Mesendoderm (in vitro differentiated cells): Measurements from ENCODE around the gene PLAAT3.
"Not testable (repeated sequence)": the region's sequence is repeated elsewhere in the genome, so short reads cannot be mapped to it uniquely, and the experiment has no call there.

Source experiments
- DNase-seq: peaks from one replicate; pipeline ENCODE4 v3.0.0; 2013
- H2AK5ac ChIP-seq: 2 replicates; pipeline ENCODE4 v1.6.1; 2013; ENCODE audit warnings: low read length, inconsistent platforms
- H2BK120ac ChIP-seq: 2 replicates; pipeline ENCODE4 v1.6.1; 2013; ENCODE audit warnings: low read depth, mild to moderate bottlenecking, low read length, moderate library complexity, mixed read lengths
- H2BK15ac ChIP-seq: replicated peaks from 2 replicates; pipeline ENCODE4 v1.6.1; 2013; ENCODE audit warnings: low read depth, mild to moderate bottlenecking, moderate library complexity
- H2BK5ac ChIP-seq: 2 replicates; pipeline ENCODE4 v1.6.1; 2013; ENCODE audit warnings: low read length, inconsistent platforms
- H3K18ac ChIP-seq: 2 replicates; pipeline ENCODE4 v1.6.1; 2013; ENCODE audit warnings: mild to moderate bottlenecking, low read length, mixed read lengths
- H3K23ac ChIP-seq: one replicate; pipeline ENCODE4 v1.6.1; 2013; ENCODE audit warnings: low read length
- H3K27ac ChIP-seq: 2 replicates; pipeline ENCODE4 v1.5.1; 2013; ENCODE audit warnings: low read depth, mild to moderate bottlenecking, inconsistent platforms, low read length, moderate library complexity
- H3K27me3 ChIP-seq: 2 replicates; pipeline ENCODE4 v1.6.1; 2013; ENCODE audit warnings: low read length, control low read depth, mild to moderate bottlenecking, inconsistent platforms; ENCODE audit not compliant: insufficient read depth, poor library complexity
- H3K36me3 ChIP-seq: 2 replicates; pipeline ENCODE4 v1.6.1; 2013; ENCODE audit warnings: low read length, inconsistent platforms; ENCODE audit not compliant: control insufficient read depth, insufficient read depth
- H3K4ac ChIP-seq: one replicate; pipeline ENCODE4 v1.6.1; 2013; ENCODE audit warnings: low read depth, mild to moderate bottlenecking, low read length, moderate library complexity
- H3K4me1 ChIP-seq: 2 replicates; pipeline ENCODE4 v1.6.1; 2013; ENCODE audit warnings: low read depth, low read length, inconsistent platforms; ENCODE audit not compliant: control insufficient read depth
- H3K4me2 ChIP-seq: 2 replicates; pipeline ENCODE4 v1.6.1; 2013; ENCODE audit warnings: low read length
- H3K4me3 ChIP-seq: 2 replicates; pipeline ENCODE4 v1.5.1; 2013; ENCODE audit warnings: mild to moderate bottlenecking, low read length
- H3K56ac ChIP-seq: one replicate; pipeline ENCODE4 v1.6.1; 2013; ENCODE audit warnings: low read length
- H3K79me1 ChIP-seq: 2 replicates; pipeline ENCODE4 v1.6.1; 2013; ENCODE audit warnings: low read length, inconsistent platforms
- H3K79me2 ChIP-seq: 2 replicates; pipeline ENCODE4 v1.6.1; 2013; ENCODE audit warnings: mild to moderate bottlenecking, low read length; ENCODE audit not compliant: control insufficient read depth, insufficient read depth
- H3K9ac ChIP-seq: 2 replicates; pipeline ENCODE4 v1.6.1; 2013; ENCODE audit warnings: low read length, inconsistent platforms
- H4K5ac ChIP-seq: one replicate; pipeline ENCODE4 v1.6.1; 2013; ENCODE audit warnings: low read length
- H4K8ac ChIP-seq: one replicate; pipeline ENCODE4 v1.6.1; 2013; ENCODE audit warnings: low read depth, mild to moderate bottlenecking, control low read depth, low read length, moderate library complexity
- WGBS: extraction: QIAGEN DNeasy Blood & Tissue Kit; methylation state at CpG from one replicate; pipeline ENCODE4 v1.1.7; 2013; ENCODE audit warnings: low lambda C conversion rate, missing lambda C conversion rate; ENCODE audit not compliant: insufficient coverage; ENCODE audit errors: extremely low coverage; 5-methylcytosine and 5-hydroxymethylcytosine counted together

PLAAT3 gene

DNA sequence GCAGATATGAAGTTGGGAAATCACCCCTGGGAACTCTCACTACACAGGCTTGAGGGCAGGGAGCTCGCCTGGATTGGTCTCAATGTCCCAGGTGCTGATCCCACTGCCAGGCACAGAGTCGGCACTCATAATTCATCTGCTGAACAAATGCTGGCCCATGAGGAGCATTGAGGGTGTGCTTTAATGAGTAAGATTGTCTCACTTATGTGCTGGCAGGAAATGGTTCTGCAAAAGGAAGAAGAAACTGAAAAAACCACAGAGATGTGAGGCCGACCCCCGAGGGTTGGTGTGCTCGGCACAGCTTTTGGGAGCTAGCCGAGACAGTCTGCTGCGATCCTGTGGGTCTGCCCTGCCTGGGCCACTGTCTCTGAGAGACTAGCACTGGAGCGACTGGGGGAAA lies 60.5 kb downstream of the PLAAT3 start:
- no peak overlapping the region for H3K4me2 ChIP-seq
- H4K8ac ChIP-seq: no peak overlapping the region
- H3K79me2 ChIP-seq: no peaks in the 10 kb centered on the region
- no peaks in the 10 kb centered on the region for H3K27me3 ChIP-seq
- no peak overlapping the region for H4K5ac ChIP-seq
- H3K4ac ChIP-seq: no peak overlapping the region
- no peak overlapping the region for H2AK5ac ChIP-seq
- no peak overlapping the region for H3K4me3 ChIP-seq
- no peak overlapping the region for H3K56ac ChIP-seq
- H3K36me3 ChIP-seq: no peaks in the 10 kb centered on the region
- WGBS: no CpG with 5 or more reads among the region's 8 CpGs
- no peaks in the 10 kb centered on the region for H3K79me1 ChIP-seq
- no peak overlapping the region for H2BK15ac ChIP-seq
- no peak overlapping the region for H3K9ac ChIP-seq
- no peaks in the 10 kb centered on the region for H3K4me1 ChIP-seq
- H2BK120ac ChIP-seq: no peak overlapping the region
- H2BK5ac ChIP-seq: no peak overlapping the region
- H3K18ac ChIP-seq: no peak overlapping the region
- no peak for DNase-seq
- H3K23ac ChIP-seq: no peak overlapping the region
- H3K27ac ChIP-seq: no peak overlapping the region

DNA sequence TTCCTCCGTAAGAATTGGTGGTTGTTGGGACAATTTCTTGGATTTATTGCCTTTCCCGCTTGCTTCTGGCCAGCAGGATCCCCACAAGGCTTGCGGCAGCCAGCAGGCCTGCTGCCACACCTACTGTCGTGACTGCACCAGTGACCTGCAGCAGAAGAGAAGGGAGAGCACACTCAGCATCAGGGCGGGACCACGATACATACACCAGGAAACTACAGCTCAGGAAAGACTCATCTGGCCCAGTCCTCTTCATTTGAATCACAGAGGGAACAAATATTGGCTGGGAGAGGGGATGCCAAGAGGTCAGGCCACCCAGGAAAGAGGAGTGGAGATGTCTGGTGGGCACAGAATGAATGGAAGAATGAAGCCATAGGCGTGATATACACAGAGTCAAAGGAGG lies 61.3 kb downstream of the PLAAT3 start:
- H3K9ac ChIP-seq: no peak overlapping the region

DNA sequence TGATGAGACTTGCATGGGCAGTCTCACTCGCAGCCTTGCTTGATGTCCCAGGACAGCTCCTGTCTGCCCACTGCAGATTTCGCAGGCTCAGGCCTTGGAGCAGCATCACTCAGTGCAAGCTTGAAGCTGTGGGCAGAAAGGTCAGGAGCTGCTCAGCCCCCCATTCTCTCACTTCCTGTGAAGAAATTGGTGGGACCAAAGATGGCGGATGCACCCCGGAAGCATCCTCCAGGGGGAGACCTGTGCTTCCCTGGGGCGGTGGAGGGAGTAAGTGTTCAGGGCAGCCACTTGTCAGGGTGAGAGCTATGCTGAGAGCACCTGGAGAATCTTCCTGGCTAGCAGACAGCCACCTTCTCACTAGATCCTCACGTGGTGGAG lies 62.4 kb downstream of the PLAAT3 start:
- DNase-seq: no peak
- Histone ChIP-seq H3K4me3 (no peak overlapping the region), H3K4ac (no peak overlapping the region), H3K18ac (no peak overlapping the region), H3K9ac (no peak overlapping the region), H3K23ac (no peak overlapping the region), H3K4me2 (no peak overlapping the region), H3K36me3 (no peaks in the 10 kb centered on the region), H2BK120ac (no peak overlapping the region), H3K27ac (no peak overlapping the region), H3K56ac (no peak overlapping the region), H2BK15ac (no peak overlapping the region), H2BK5ac (no peak overlapping the region), H4K8ac (no peak overlapping the region), H2AK5ac (no peak overlapping the region), H3K27me3 (no peaks in the 10 kb centered on the region), H4K5ac (no peak overlapping the region), H3K79me2 (no peaks in the 10 kb centered on the region), H3K79me1 (no peaks in the 10 kb centered on the region), H3K4me1 (no peaks in the 10 kb centered on the region)
- no CpG with 5 or more reads among the region's 6 CpGs for WGBS

More for the DNA sequence above, 61.3 kb downstream of the PLAAT3 start:
- Histone ChIP-seq H3K79me2 (no peaks in the 10 kb centered on the region), H2BK15ac (no peak overlapping the region), H3K79me1 (no peaks in the 10 kb centered on the region), H4K5ac (no peak overlapping the region), H2BK5ac (no peak overlapping the region), H3K23ac (no peak overlapping the region), H3K18ac (no peak overlapping the region), H3K4me2 (no peak overlapping the region), H3K4me3 (no peak overlapping the region), H3K36me3 (no peaks in the 10 kb centered on the region), H2AK5ac (no peak overlapping the region), H3K4me1 (no peaks in the 10 kb centered on the region), H3K27ac (no peak overlapping the region), H2BK120ac (no peak overlapping the region), H3K27me3 (no peaks in the 10 kb centered on the region), H3K56ac (no peak overlapping the region), H3K4ac (no peak overlapping the region), H4K8ac (no peak overlapping the region)
- no peak for DNase-seq
- WGBS: no CpG with 5 or more reads among the region's 7 CpGs

DNA sequence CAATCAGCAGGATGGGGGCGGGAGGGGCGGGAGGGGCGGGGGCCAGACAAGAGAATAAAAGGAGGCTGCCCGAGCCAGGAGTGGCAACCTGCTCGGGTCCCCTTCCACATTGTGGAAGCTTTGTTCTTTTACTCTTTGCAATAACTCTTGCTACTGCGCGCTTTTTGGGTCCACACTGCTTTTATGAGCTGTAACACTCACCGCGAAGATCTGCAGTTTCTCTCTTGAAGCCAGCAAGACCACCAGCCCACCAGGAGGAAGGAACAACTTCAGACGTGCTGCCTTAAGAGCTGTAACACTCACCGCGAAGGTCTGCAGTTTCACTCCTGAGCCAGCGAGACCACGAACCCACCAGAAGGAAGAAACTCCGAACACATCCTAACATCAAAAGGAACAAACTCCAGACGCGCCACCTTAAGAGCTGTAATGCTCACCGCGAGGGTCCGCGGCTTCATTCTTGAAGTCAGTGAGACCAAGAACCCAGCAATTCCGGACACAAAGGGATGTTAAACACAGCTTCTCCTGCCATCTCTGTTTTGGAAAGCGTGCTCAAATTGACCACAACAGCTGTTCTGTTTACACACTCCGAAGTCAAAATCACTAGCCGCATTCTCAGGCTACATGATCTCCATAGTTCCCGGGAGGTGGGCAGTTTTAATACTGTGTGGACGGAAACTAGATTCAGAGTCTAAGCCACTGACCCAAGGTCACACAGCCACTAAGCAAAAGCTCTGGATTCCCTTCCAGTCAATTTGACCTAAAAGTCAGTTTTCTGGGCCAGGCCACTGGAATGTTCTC lies 62.9 kb downstream of the PLAAT3 start:
- Histone ChIP-seq H4K8ac (no peak overlapping the region), H3K4me1 (no peaks in the 10 kb centered on the region), H3K27ac (no peak overlapping the region), H3K79me1 (no peaks in the 10 kb centered on the region), H3K79me2 (no peaks in the 10 kb centered on the region), H2BK120ac (no peak overlapping the region), H3K4me3 (no peak overlapping the region), H4K5ac (no peak overlapping the region), H3K18ac (no peak overlapping the region), H2AK5ac (no peak overlapping the region), H3K23ac (no peak overlapping the region), H2BK15ac (no peak overlapping the region), H3K27me3 (no peaks in the 10 kb centered on the region), H3K4ac (no peak overlapping the region), H3K36me3 (no peaks in the 10 kb centered on the region), H3K9ac (no peak overlapping the region), H3K56ac (no peak overlapping the region), H2BK5ac (no peak overlapping the region), H3K4me2 (no peak overlapping the region)
- DNase-seq: no peak
- no CpG with 5 or more reads among the region's 27 CpGs for WGBS

DNA sequence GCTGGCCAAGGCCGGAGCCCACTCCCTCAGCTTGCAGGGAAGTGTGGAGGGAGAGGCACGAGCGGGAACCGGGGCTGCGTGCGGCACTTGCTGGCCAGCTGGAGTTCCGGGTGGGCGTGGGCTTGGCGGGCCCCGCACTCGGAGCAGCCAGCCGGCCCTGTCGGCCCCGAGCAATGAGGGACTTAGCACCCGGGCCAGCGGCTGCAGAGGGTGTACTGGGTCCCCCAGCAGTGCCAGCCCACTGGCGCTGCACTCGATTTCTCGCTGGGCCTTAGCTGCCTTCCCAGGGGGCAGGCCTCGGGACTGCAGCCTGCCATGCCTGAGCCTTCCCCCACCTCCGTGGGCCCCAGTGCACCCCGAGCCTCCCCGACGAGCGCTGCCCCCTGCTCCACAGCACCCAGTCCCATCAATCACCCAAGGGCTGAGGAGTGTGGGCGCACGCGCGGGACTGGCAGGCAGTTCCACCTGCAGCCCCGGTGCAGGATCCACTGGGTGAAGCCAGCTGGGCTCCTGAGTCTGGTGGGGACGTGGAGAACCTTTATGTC lies 64.0 kb downstream of the PLAAT3 start:
- not testable (repeated sequence) for H3K18ac ChIP-seq, H3K36me3 ChIP-seq, H3K79me1 ChIP-seq, H3K4me1 ChIP-seq, H4K8ac ChIP-seq, H2BK15ac ChIP-seq, H3K4me2 ChIP-seq, H2BK5ac ChIP-seq, H3K27me3 ChIP-seq, H3K23ac ChIP-seq, H3K79me2 ChIP-seq, H3K4me3 ChIP-seq, H3K4ac ChIP-seq, DNase-seq, H2AK5ac ChIP-seq, H3K27ac ChIP-seq, H3K9ac ChIP-seq, H3K56ac ChIP-seq, H2BK120ac ChIP-seq, H4K5ac ChIP-seq
- no CpG with 5 or more reads among the region's 31 CpGs for WGBS

DNA sequence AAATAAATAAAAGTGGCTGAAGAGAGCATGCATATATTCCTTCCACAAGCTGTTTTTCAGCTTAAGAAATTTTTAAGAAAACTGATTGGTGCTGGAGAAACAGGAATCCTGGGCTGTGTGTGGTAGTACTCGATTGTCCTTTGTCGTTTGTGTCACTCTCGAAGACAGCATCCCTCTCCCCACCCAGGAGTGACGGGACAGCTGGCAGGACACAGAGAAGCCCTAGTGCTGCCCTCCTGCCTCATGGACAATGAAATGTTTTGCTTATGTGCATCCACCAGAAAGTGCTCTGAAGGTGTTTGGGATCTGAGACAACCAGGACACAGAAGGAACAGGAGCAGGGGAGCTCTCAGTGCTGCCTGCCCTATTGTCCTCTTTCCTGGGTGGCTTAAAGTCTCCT lies 64.8 kb downstream of the PLAAT3 start:
- Histone ChIP-seq H3K27ac (no peak overlapping the region), H3K56ac (no peak overlapping the region), H3K4me3 (no peak overlapping the region), H4K8ac (no peak overlapping the region), H2BK5ac (no peak overlapping the region), H3K79me2 (no peaks in the 10 kb centered on the region), H3K36me3 (no peaks in the 10 kb centered on the region), H3K4me1 (no peaks in the 10 kb centered on the region), H3K27me3 (no peaks in the 10 kb centered on the region), H3K79me1 (no peaks in the 10 kb centered on the region), H3K18ac (no peak overlapping the region), H2AK5ac (no peak overlapping the region), H3K23ac (no peak overlapping the region), H3K9ac (no peak overlapping the region), H3K4ac (no peak overlapping the region), H3K4me2 (no peak overlapping the region), H4K5ac (no peak overlapping the region), H2BK15ac (no peak overlapping the region), H2BK120ac (no peak overlapping the region)
- no CpG with 5 or more reads among the region's 4 CpGs for WGBS
- no peak for DNase-seq
